ENCODE data around the gene ARRDC5.
"Not testable (repeated sequence)": the region's sequence is repeated elsewhere in the genome, so short reads cannot be mapped to it uniquely, and the experiment has no call there.

ARRDC5 gene

DNA sequence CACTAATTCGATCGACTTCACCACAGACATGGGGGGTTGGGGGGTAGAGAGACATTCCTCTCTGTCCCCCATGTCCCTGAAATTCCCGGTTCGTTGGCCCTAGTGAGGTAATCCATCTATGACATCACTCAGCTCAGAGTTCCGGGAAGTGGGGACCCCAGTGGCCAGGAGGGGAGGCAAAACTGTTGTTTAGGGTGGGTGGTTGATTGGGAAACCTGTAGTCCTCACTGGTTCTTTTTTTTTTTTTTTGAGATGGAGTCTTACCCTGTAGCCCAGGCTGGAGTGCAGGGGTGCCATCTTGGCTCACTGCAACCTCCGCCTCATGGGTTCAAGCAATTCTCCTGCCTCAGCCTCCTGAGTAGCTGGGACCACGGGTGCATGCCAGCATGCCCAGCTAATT lies at the start of gene ARRDC5:
ARRDC5 (minus strand) TSS at position 101 of the 400 bp plus-strand sequence; CDS start at position 30, 71 bp downstream.
- DNase-seq = no peak

GRCh38 chr19:4951656-4952055 lies 49.0 kb upstream of the ARRDC5 start:
- DNase-seq = peak; percentile 92

- DNase-seq = not testable (repeated sequence)
Observed at GRCh38 chr19:4950650-4951049, 48.0 kb upstream of the ARRDC5 start.

DNA sequence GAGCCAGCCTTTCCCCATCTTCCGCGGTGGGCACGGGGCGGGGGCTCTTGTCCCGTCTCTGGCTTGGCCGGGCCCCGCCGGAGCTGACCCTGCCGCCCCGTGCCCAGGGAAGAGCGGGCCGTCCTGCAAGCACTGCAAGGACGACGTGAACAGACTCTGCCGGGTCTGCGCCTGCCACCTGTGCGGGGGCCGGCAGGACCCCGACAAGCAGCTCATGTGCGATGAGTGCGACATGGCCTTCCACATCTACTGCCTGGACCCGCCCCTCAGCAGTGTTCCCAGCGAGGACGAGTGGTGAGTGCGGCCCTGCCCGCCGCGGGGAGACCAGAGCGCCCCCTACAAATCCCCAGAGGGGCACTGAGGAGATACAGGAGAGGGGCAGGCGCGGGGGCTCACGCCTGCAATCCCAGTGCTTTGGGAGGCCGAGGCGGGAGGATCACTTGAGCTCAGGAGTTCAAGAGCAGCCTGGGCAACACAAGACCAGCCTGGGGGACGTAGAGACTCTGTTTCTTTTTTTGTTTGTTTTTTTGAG lies 39.0 kb upstream of the ARRDC5 start:
- not testable (repeated sequence) for DNase-seq

DNA sequence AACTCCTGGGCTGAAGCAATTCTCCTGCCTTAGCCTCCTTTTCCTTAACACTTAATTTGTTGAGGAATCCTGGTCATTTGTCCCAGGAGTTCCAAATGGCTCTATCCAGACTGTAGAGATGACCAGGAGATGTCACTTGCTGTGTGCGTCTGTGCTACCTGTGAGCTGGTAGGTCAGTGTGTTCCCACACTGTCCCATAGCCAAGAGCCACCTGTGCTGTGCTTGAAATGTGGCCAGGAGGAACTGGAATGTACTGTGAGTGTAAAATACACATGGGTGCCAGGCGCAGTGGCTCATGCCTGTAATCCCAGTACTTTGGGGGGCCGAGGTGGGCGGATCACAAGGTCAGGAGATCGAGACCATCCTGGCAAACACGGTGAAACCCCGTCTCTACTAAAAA lies 36.8 kb upstream of the ARRDC5 start:
- no peak for DNase-seq

GRCh38 chr19:4938461-4938860 lies 35.8 kb upstream of the ARRDC5 start:
- DNase-seq = not testable (repeated sequence)

DNA sequence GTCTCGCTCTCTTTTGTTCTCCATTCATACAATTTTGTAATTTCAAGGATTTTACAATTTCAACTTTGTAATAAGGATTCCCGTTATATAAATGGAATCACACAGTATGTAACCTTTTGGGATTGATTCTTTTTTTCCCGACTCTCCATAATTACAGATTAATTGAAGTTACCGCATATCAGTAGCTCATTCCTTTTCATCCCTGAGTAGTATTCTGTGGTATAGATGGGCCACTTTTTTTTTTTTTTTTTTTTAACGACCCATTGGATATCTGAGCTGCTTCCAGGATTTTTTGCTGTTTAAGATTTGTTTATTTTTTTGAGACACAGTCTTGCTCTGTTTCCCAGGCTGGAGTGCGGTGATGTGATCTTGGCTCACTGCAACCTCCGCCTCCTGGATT lies 34.4 kb upstream of the ARRDC5 start:
- DNase-seq = no peak

- no peak for DNase-seq
Observed at GRCh38 chr19:4935444-4935843, 32.7 kb upstream of the ARRDC5 start.

DNA sequence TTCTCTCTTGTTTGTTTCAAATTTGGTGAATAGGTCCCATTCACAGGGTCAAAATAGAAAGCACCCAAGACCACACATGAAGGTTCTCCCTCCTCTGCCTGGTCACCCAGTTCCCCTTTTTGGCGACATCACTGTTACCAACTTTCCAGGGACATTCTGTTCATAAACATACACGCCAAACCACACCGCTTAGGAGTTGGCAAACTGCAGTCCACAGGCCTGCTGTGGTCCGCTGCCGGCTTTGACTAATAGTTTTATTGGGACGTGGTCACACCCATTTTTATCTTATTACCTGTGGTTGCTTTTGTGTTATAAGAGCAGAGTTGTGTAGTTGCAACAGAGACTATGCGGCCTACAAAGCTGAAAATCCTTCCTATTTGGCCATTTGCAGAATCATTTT lies 30.8 kb upstream of the ARRDC5 start:
- DNase-seq = no peak

DNA sequence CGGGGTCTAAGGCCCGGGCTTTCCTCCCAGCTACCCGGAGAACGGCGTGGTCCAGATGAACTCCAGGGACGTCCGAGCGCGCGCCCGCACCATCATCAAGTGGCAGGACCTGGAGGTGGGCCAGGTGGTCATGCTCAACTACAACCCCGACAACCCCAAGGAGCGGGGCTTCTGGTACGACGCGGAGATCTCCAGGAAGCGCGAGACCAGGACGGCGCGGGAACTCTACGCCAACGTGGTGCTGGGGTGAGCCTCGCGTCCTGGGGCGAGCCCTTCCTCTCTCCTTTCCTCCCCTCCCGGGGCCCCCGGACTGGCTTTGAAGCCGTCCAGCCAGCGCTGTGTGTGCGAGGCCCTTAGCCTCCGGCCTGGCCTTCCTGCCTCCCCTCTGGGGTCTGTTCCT lies 30.0 kb upstream of the ARRDC5 start:
- DNase-seq = no peak

- DNase-seq = no peak
Observed at GRCh38 chr19:4930664-4931063, 28.0 kb upstream of the ARRDC5 start.

DNA sequence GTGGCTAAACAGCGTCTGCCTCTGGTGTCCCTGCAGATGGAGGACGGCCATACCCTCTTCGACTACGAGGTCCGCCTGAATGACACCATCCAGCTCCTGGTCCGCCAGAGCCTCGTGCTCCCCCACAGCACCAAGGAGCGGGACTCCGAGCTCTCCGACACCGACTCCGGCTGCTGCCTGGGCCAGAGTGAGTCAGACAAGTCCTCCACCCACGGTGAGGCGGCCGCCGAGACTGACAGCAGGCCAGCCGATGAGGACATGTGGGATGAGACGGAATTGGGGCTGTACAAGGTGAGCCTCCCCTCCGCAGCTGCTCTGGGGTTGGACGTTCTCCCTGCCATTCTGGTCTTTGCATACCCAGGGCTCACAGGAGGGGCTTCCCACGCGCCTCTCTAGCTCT lies 26.5 kb upstream of the ARRDC5 start:
- DNase-seq = no peak

DNA sequence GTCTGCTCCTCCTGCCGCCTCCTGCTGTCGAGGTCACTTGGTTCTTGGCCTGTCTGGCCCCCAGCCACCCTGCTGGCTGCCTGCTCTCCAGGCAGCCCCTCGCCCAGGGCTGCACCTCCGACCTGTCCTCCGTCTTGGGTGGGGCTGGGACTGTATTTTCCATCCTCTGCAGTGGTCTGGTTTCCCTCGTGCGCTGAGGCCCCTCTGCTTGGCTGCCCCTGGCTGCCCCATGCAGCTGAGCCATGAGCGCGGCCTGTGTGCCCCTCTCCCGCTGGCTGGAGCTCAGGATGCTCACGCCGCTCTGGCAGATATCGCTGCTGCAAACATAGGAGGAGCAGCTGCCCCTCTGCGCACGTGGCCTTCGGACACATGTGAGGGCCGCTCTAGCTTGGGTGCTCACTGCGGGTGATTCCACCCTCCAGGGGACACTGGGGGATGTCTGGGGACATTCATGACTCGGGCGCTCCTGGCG lies 20.6 kb upstream of the ARRDC5 start:
- no peak for DNase-seq

DNA sequence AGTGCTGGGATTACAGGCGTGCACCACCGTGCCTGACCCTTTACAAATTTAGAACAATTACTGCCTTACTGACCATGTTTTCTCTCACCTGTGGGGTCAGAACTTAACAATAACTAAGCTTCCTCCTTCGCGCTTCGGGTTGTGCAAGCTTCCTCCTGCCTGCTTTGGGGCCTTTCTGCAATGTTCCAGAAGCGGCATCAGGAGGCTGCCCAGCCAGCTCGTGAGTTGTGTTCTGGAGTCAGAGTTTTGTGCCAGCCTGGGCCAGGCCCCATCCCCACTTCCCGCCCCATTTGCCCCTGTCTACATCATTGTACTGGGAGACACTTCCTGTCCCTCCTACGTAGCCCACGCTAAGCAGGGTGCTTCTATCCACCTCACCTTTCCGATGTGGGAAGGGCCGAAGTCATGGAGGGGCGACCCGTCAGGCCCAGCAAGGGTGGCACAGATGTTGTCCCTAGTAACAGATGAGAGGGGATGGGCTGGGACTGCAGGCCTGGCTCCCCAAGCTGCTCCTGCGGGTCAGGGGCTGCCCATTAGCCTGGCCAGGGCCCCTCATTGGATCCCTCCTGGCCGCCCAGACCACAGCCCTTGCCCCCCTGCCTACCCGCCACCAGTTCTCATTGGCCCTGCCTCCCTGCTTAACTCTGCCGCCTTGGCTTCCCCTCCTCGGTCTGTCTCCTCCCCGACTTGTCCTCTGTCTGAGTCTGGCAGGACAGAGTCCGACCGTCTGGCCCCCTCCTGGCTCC lies 20.0 kb upstream of the ARRDC5 start:
- peak; percentile 74 for DNase-seq

DNA sequence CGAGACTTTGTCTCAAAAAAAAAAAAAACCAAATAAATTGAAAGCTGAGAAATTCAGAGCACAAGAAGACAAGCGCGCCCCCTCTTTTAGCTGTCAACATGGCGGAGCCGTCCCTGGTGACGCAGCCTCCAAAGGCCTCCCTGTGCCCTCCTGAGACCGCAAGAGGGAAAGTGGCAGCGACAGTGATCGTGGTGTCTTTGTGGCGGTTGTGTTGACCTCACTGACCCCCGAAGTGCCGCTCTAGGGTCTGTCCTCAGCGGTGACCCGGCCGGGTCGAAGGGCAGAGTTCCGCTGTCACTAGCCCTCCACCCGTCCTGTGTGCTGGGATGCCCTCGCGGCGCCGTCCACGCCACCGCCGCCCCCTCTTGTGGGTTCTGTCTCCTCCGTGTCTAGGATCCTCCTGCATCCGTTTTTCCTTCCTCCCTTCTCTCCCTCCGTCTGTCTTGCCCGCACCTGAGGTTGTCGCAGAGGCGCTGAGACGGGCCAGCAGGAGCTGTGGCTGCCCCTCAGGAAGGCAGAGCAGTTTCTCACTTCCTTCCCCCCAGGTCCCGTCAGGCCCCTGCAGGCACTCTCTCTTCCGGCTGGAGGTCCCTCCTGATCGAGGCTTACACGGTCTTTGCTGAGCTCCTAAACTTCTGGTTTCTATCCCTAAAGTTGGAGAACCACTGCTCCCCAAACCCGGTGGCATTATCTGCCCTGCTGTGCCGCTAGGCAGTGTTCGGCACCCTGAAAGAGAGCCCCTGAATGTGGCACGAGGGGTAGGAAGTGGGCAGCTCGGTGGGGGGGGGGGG lies 13.8 kb upstream of the ARRDC5 start:
- no peak for DNase-seq

- DNase-seq = peak; percentile 88
Observed at GRCh38 chr19:4914736-4915501, 12.2 kb upstream of the ARRDC5 start.

DNA sequence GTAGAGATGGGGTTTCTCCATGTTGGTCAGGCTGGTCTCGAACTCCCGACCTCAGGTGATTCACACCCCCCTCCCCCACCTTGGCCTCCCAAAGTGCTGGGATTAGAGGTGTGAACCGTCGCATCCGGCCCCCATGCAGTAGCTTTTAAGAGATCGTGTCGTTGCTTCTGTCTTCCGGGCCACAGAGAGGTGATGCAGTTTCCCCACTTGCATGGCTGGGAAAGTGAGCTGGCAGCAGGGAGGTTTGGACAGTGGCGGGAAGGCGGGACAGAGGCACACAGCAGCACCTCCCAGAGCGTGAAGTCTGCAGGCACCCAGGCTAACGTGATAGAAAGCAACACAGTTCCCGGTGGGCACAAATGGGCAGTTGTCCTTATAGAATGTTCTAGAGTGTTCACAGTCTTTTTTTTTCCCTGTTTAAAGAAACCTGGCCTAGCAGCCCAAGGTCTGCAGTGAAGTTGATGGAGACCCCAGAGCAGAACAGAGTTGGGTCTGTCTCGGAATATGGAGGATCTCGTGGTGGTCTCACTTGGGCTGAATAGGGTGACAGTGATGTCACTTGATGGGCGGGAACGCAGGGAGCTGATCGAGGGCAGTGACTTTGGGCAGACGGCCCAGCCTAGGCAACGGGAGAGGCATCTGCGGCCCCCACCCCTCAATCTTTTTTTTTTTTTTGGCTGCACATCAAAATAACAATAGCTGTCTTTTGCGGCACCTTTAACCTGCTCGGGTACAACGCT lies 11.5 kb upstream of the ARRDC5 start:
- DNase-seq = no peak

DNA sequence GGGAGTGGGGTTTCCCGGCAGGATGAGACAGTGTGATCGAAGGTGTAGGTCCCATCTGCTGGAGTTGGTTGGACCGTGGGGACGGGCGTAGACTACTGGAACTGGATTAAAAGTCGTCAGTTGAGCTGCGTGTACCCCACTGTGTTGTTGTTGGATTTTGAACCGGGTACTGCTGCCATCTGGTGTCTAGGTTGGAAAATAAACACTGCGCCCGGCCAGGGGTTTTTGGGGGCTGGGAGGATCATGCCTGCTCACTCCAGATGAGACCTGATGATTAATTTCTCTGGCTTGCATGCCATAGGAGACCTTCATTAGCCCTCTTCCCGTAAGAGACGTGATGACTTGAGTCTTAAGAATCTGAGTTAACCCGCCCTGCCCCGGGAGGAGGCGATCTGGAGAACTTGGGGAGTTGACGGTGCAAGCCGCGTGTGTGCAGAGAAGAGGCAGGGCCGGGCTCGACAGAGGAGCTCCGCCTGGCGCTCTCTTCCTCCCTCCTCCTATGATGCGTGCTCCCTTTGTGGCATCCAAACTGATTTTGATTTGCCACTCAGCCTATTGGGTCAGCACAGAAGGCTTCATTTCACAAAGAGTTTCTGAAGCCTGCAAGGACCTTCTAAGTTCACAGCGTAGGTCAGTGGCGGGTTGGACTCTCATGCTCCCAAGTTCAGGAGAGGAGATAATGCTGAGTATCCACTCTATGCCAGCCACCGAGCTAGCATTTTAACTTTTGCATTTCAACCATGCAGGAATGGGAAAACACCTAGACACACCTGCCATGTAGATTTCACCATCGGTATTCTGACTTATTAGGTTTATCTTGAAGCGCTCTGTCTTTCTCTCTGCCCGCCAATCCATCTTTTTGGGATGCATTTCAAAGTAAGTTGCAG lies 9.3 kb upstream of the ARRDC5 start:
- DNase-seq = peak; percentile 92

- DNase-seq = no peak
Observed at GRCh38 chr19:4911314-4911713, 8.6 kb upstream of the ARRDC5 start.

- DNase-seq = peak; percentile 67
Observed at GRCh38 chr19:4910594-4911281, 8.0 kb upstream of the ARRDC5 start.
